ENCODE results near the gene CTDP1. TPM values are rescaled to one million over a fixed set of nuclear protein-coding genes. Genes with fewer than 3 reads are reported as not detected.

CTDP1 gene
- total RNA-seq, 2 donors from 2014 or later = 9.7 to 11.7 TPM

GRCh38 chr18:79784965-79785770 lies 105.6 kb downstream of the CTDP1 start:
- intact Hi-C loops (cut with DNase I) = no loop called here
- ATAC-seq (no peak), DNase-seq (no peak)

- DNase-seq = no peak
- intact Hi-C loops (cut with DNase I) = no loop called here
- no peak for ATAC-seq
Measured at GRCh38 chr18:79785831-79786230, 106.2 kb downstream of the CTDP1 start.

- intact Hi-C loops (cut with DNase I) = no loop called here
- ATAC-seq = no peak
- no peak for DNase-seq
Measured at GRCh38 chr18:79786304-79786703, 106.7 kb downstream of the CTDP1 start.

- no peak for ATAC-seq
- no peak for DNase-seq
- intact Hi-C loops (cut with DNase I) = no loop called here
Measured at GRCh38 chr18:79786786-79787526, 107.4 kb downstream of the CTDP1 start.

GRCh38 chr18:79787527-79787864 lies 107.9 kb downstream of the CTDP1 start:
- DNase-seq = no peak
- intact Hi-C loops (cut with DNase I) = no loop called here
- no peak for ATAC-seq

GRCh38 chr18:79787865-79788733 lies 108.5 kb downstream of the CTDP1 start:
- ATAC-seq (no peak), DNase-seq (no peak)
- intact Hi-C loops (cut with DNase I) = no loop called here

GRCh38 chr18:79788734-79789085 lies 109.1 kb downstream of the CTDP1 start:
- DNase-seq (no peak), ATAC-seq (no peak)
- intact Hi-C loops (cut with DNase I) = no loop called here

GRCh38 chr18:79789091-79789891 lies 109.7 kb downstream of the CTDP1 start:
- DNase-seq = no peak
- ATAC-seq = no peak
- intact Hi-C loops (cut with DNase I) = no loop called here

GRCh38 chr18:79789901-79790890 lies 110.6 kb downstream of the CTDP1 start:
- no peak for DNase-seq
- intact Hi-C loops (cut with DNase I) = no loop called here
- no peak for ATAC-seq

- intact Hi-C loops (cut with DNase I) = no loop called here
- ATAC-seq (peak; percentile 70 to 73), DNase-seq (peak; percentile 58)
Measured at GRCh38 chr18:79790996-79791972, 111.7 kb downstream of the CTDP1 start.

GRCh38 chr18:79792096-79792987 lies 112.7 kb downstream of the CTDP1 start:
- ATAC-seq = no peak
- intact Hi-C loops (cut with DNase I) = no loop called here
- DNase-seq = no peak

GRCh38 chr18:79792988-79793355 lies 113.4 kb downstream of the CTDP1 start:
- DNase-seq = no peak
- intact Hi-C loops (cut with DNase I) = no loop called here
- no peak for ATAC-seq

- ATAC-seq = no peak
- no peak for DNase-seq
- intact Hi-C loops (cut with DNase I) = no loop called here
Measured at GRCh38 chr18:79794846-79795245, 115.2 kb downstream of the CTDP1 start.

GRCh38 chr18:79795446-79795845 lies 115.8 kb downstream of the CTDP1 start:
- ATAC-seq = no peak
- intact Hi-C loops (cut with DNase I) = no loop called here
- DNase-seq = no peak

- no peak for DNase-seq
- no peak for ATAC-seq
- intact Hi-C loops (cut with DNase I) = no loop called here
Measured at GRCh38 chr18:79796016-79796415, 116.4 kb downstream of the CTDP1 start.

Data from left cardiac atrium (tissue), 4 donors.